HCEC 1CT (cell line): ENCODE data around the gene GIMAP5.

Experiments used
- DNase-seq: peaks from one replicate; pipeline ENCODE4 v3.0.0-alpha.2; 2017

Gene GIMAP5

GRCh38 chr7:150737265-150738055 lies at the start of gene GIMAP5:
Gene GIMAP5 (plus strand): TSS chr7:150737418. CDS start chr7:150740885, 3,467 bp downstream.
- DNase-seq = no peak

- no peak for DNase-seq
These were observed 48.6 kb upstream of the GIMAP5 start for GRCh38 chr7:150688630-150689029.

- DNase-seq = no peak
These were observed 41.6 kb upstream of the GIMAP5 start for GRCh38 chr7:150695654-150696053.

- DNase-seq = no peak
These were observed 34.0 kb upstream of the GIMAP5 start for GRCh38 chr7:150703209-150703608.

GRCh38 chr7:150715293-150715692 lies 21.9 kb upstream of the GIMAP5 start:
- no peak for DNase-seq

- DNase-seq = no peak
These were observed 21.5 kb upstream of the GIMAP5 start for GRCh38 chr7:150715738-150716137.

- DNase-seq = no peak
These were observed 20.9 kb upstream of the GIMAP5 start, which contains the start of gene GIMAP1 for GRCh38 chr7:150716368-150716767. Gene GIMAP1 (plus strand): TSS chr7:150716613. CDS start chr7:150719048, 2,435 bp downstream.

GRCh38 chr7:150716939-150717338 lies 20.3 kb upstream of the GIMAP5 start:
- no peak for DNase-seq

GRCh38 chr7:150717814-150718420 lies 19.3 kb upstream of the GIMAP5 start:
- DNase-seq = no peak

GRCh38 chr7:150719436-150719835 lies 17.8 kb upstream of the GIMAP5 start:
- no peak for DNase-seq

GRCh38 chr7:150719960-150720891 lies 17.0 kb upstream of the GIMAP5 start:
- DNase-seq = no peak

- no peak for DNase-seq
These were observed 15.2 kb upstream of the GIMAP5 start for GRCh38 chr7:150721970-150722373.

- DNase-seq = no peak
These were observed 14.7 kb upstream of the GIMAP5 start for GRCh38 chr7:150722431-150722931.

GRCh38 chr7:150723467-150723866 lies 13.8 kb upstream of the GIMAP5 start:
- DNase-seq = no peak

- DNase-seq = no peak
These were observed 9.8 kb upstream of the GIMAP5 start for GRCh38 chr7:150727381-150727780.

- DNase-seq = no peak
These were observed 9.2 kb upstream of the GIMAP5 start for GRCh38 chr7:150728011-150728410.

- DNase-seq = no peak
These were observed 8.6 kb upstream of the GIMAP5 start for GRCh38 chr7:150728609-150729008.

- DNase-seq = no peak
These were observed 5.3 kb upstream of the GIMAP5 start for GRCh38 chr7:150731916-150732315.

- DNase-seq = no peak
These were observed 4.3 kb upstream of the GIMAP5 start for GRCh38 chr7:150732786-150733481.

GRCh38 chr7:150733482-150734095 lies 3.6 kb upstream of the GIMAP5 start:
- no peak for DNase-seq

GRCh38 chr7:150734254-150734653 lies 3.0 kb upstream of the GIMAP5 start:
- DNase-seq = no peak
